MM.1S (cell line): ENCODE data around the gene ZNF486.

ENCODE experiments used
- CTCF ChIP-seq: fragments of 300-600 bp; sonication (generic); IDR thresholded peaks from 2 replicates; pipeline ENCODE4 v1.5.1; 2016; ENCODE audit warnings: antibody characterized with exemption, low read length, mixed read lengths
- EZH2 ChIP-seq: fragments of 300-600 bp; sonication (generic); optimal IDR thresholded peaks from 2 replicates; pipeline ENCODE3; 2017; ENCODE audit warnings: low read depth, mild to moderate bottlenecking, antibody characterized with exemption, low read length, mixed read lengths

- TF ChIP-seq EZH2: no peak
- no peak for TF ChIP-seq CTCF
Measured at GRCh38 chr19:20233105-20233504, 66.1 kb downstream of the ZNF486 start.
